K562 treated with DMSO at 1 percent for 48 hours (cell line): ENCODE results near the gene CCNT2. TPM values are rescaled to one million over a fixed set of nuclear protein-coding genes. Genes with fewer than 3 reads are reported as not detected.

Experiments used
- total RNA-seq: library from RNA; unstranded; fragments of 300-600 nt; gene quantifications from 2 replicates; pipeline ENCODE4 v1.2.3, GENCODE V29; 2022; ENCODE audit warnings: low replicate concordance; ENCODE audit errors: extremely low read depth

Gene CCNT2
- total RNA-seq = not detected in 2 replicates

DNA sequence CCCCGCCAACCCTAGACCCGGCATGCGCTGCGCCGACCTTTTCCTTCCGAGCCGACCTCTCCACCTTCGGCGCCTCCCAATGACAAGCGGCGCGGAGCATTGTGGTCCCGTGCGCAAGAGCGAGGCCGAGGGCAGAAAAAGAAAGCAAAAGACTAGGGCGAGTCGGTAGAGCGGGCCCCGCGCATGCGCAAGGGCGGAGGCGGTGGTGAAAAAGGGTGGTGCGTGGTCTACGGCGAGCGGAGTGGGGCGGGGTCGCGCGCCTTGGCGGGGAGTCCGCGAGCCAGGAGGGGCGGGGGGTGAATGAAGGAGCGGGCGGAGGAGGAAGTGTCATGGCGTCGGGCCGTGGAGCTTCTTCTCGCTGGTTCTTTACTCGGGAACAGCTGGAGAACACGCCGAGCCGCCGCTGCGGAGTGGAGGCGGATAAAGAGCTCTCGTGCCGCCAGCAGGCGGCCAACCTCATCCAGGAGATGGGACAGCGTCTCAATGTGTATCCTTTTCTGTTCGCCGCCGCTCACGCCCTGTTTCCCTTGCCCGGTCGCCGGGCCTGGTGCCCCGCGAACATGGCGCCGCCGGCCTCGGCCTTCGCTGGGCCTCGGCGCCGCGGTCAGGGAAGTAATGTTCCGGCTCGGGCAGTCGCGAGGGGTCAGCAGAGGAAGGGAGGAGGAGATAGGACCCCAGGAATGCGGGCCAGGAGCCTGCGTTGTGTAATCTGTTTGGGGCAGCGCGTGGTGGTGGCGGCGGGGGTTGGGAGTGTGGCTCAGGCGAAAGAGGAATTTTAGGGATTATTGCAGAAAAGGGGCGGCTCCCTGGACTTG, at the start of gene CCNT2:
Gene CCNT2, plus strand, starts transcription at position 297 of the 815 bp plus-strand sequence. Its CDS starts 33 bp downstream, at position 330.

Other genes with a start within 250 kb of the CCNT2 start
- not detected in 2 replicates for gene TMEM163, start 199.8 kb upstream of the CCNT2 start, total RNA-seq
- not detected in 2 replicates for gene ACMSD, start 80.2 kb upstream of the CCNT2 start, total RNA-seq
- not detected in 2 replicates for gene MAP3K19, start 128.6 kb downstream of the CCNT2 start, total RNA-seq
- not detected in 2 replicates for gene RAB3GAP1, start 133.5 kb downstream of the CCNT2 start, total RNA-seq